H1 (cell line): Measurements from ENCODE around the gene ARSI. TPM values are rescaled to one million over a fixed set of nuclear protein-coding genes. Genes with fewer than 3 reads are reported as not detected.

Experiments used
- CTCF ChIA-PET: fragments of 300-600 bp; sonication (Branson Sonifier 250); formaldehyde crosslinking; loops from one replicate; lab custom pipeline; 2021; ENCODE audit not compliant: partially characterized antibody; lab: Charles Lee
- POLR2A ChIA-PET: fragments of 300-600 bp; sonication (Branson Sonifier 250); formaldehyde crosslinking; loops from one replicate; lab custom pipeline; 2021; ENCODE audit warnings: inconsistent platforms; ENCODE audit not compliant: partially characterized antibody; lab: Charles Lee
- DNase-seq, 2 experiments: peaks; one replicate each; pipeline versions ENCODE4 v3.0.0 to v3.0.0-alpha.2; 2010 to 2022; ENCODE audit warnings: low spot score in 2 of 2, low read depth in 1 of 2, mixed read lengths in 1 of 2
- FAIRE-seq: peaks from 2 replicates; lab custom pipeline; 2011; peaks lifted over from hg19 to GRCh38; lab: Jason Lieb, UNC
- H2AFZ ChIP-seq: 2 replicates; pipeline ENCODE4 v1.8.1; 2012; ENCODE audit warnings: low read length, inconsistent platforms
- H2AK5ac ChIP-seq: 2 replicates; pipeline ENCODE4 v1.6.1; 2013; ENCODE audit warnings: low read depth, low read length
- H2BK120ac ChIP-seq: replicated peaks from 2 replicates; pipeline ENCODE3; 2013; ENCODE audit warnings: low read depth, low read length, inconsistent platforms
- H2BK12ac ChIP-seq: 2 replicates; pipeline ENCODE4 v1.6.1; 2013; ENCODE audit warnings: low read depth, low read length
- H2BK15ac ChIP-seq: 2 replicates; pipeline ENCODE4 v1.6.1; 2013; ENCODE audit warnings: low read length
- H2BK20ac ChIP-seq: 2 replicates; pipeline ENCODE4 v1.6.1; 2013; ENCODE audit warnings: low read length
- H2BK5ac ChIP-seq: 2 replicates; pipeline ENCODE4 v1.6.1; 2013; ENCODE audit warnings: low read depth, low read length
- H3K14ac ChIP-seq: 2 replicates; pipeline ENCODE4 v1.6.1; 2013; ENCODE audit warnings: inconsistent platforms; ENCODE audit not compliant: insufficient read length
- H3K18ac ChIP-seq: 2 replicates; pipeline ENCODE4 v1.6.1; 2013; ENCODE audit warnings: low read length; ENCODE audit errors: extremely low read depth
- H3K23ac ChIP-seq: 2 replicates; pipeline ENCODE4 v1.6.1; 2013; ENCODE audit warnings: inconsistent platforms; ENCODE audit not compliant: insufficient read length
- H3K23me2 ChIP-seq: 2 replicates; pipeline ENCODE4 v1.6.1; 2013; ENCODE audit warnings: low read depth, low read length
- H3K27ac ChIP-seq: 2 replicates; pipeline ENCODE4 v1.6.1; 2011; ENCODE audit warnings: low read depth, low read length, inconsistent platforms
- H3K27me3 ChIP-seq, 4 experiments: replicated peaks in 1 of 4; 1 replicate in 1 of 4; 2 replicates in 3 of 4; pipeline versions ENCODE4 v1.6.1 to v1.8.1; 2011 to 2013; ENCODE audit warnings: low read length in 3 of 4, mild to moderate bottlenecking in 3 of 4, inconsistent platforms in 2 of 4, mixed read lengths in 2 of 4, moderate library complexity in 1 of 4; ENCODE audit not compliant: control insufficient read depth in 3 of 4, insufficient read depth in 3 of 4; ENCODE audit errors: extremely low read depth in 1 of 4
- H3K36me3 ChIP-seq, 4 experiments: 2 replicates each; pipeline versions ENCODE4 v1.6.1 to v1.8.1; 2011 to 2013; ENCODE audit warnings: mild to moderate bottlenecking in 4 of 4, low read length in 3 of 4, moderate library complexity in 2 of 4, control low read depth in 1 of 4, inconsistent platforms in 1 of 4; ENCODE audit not compliant: insufficient read depth in 4 of 4, control insufficient read depth in 2 of 4
- H3K4ac ChIP-seq: replicated peaks from 2 replicates; pipeline ENCODE3; 2013; ENCODE audit warnings: low read length, low read depth, mixed read lengths, inconsistent platforms; ENCODE audit not compliant: insufficient read length
- H3K4me1 ChIP-seq, 4 experiments: replicated peaks in 1 of 4; 1 replicate in 1 of 4; 2 replicates in 3 of 4; pipeline versions ENCODE4 v1.6.1 to v1.8.1; 2011 to 2013; ENCODE audit warnings: low read length in 3 of 4, inconsistent platforms in 2 of 4, mixed read lengths in 1 of 4; ENCODE audit not compliant: insufficient read depth in 4 of 4, control insufficient read depth in 3 of 4
- H3K4me2 ChIP-seq, 2 experiments: 2 replicates each; pipeline versions ENCODE4 v1.6.1 to v1.8.1; 2011 to 2013; ENCODE audit warnings: low read depth in 2 of 2, low read length in 2 of 2, control low read depth in 1 of 2, inconsistent platforms in 1 of 2, mild to moderate bottlenecking in 1 of 2; ENCODE audit not compliant: insufficient read depth in 1 of 2
- H3K4me3 ChIP-seq, 4 experiments: fragments of 200-600, 300-600 bp in 1 of 4; sonication (generic), shearing (Covaris generic), sonication (Bioruptor Twin) in 1 of 4; 2 replicates each; pipeline versions ENCODE4 v1.5.1 to v1.8.1; 2011 to 2016; ENCODE audit warnings: low read length in 4 of 4, low read depth in 3 of 4, control low read depth in 2 of 4, inconsistent platforms in 2 of 4, mild to moderate bottlenecking in 2 of 4, mixed read lengths in 1 of 4, moderate library complexity in 1 of 4; ENCODE audit not compliant: insufficient read depth in 2 of 4; ENCODE audit errors: extremely low read depth in 1 of 4
- H3K56ac ChIP-seq: replicated peaks from 2 replicates; pipeline ENCODE3; 2013; ENCODE audit warnings: low read depth, mild to moderate bottlenecking, mixed read lengths, low read length, inconsistent platforms; ENCODE audit not compliant: insufficient read length
- H3K79me1 ChIP-seq: 2 replicates; pipeline ENCODE4 v1.6.1; 2013; ENCODE audit warnings: low read depth, low read length, control low read depth
- H3K79me2 ChIP-seq, 2 experiments: 2 replicates each; pipeline versions ENCODE4 v1.6.1 to v1.8.1; 2012 to 2013; ENCODE audit warnings: low read length in 2 of 2, mild to moderate bottlenecking in 2 of 2, inconsistent platforms in 1 of 2; ENCODE audit not compliant: insufficient read depth in 2 of 2, control insufficient read depth in 1 of 2
- H3K9ac ChIP-seq, 4 experiments: replicated peaks in 1 of 4; 1 replicate in 1 of 4; 2 replicates in 3 of 4; pipeline versions ENCODE4 v1.6.1 to v1.8.1; 2011 to 2013; ENCODE audit warnings: low read depth in 3 of 4, low read length in 3 of 4, control low read depth in 2 of 4, mild to moderate bottlenecking in 2 of 4, moderate library complexity in 2 of 4, inconsistent platforms in 1 of 4; ENCODE audit errors: extremely low read depth in 1 of 4
- H3K9me3 ChIP-seq, 2 experiments: 2 replicates each; pipeline versions ENCODE4 v1.6.1 to v1.8.1; 2012 to 2013; ENCODE audit warnings: mild to moderate bottlenecking in 2 of 2, moderate library complexity in 2 of 2, control low read depth in 1 of 2, inconsistent platforms in 1 of 2, low read depth in 1 of 2, low read length in 1 of 2, mixed read lengths in 1 of 2; ENCODE audit not compliant: insufficient read depth in 2 of 2
- H4K20me1 ChIP-seq, 2 experiments: replicated peaks in 1 of 2; 2 replicates each; pipeline versions ENCODE3 to v1.8.1; 2011 to 2013; ENCODE audit warnings: inconsistent platforms in 2 of 2, low read length in 2 of 2, mild to moderate bottlenecking in 1 of 2; ENCODE audit not compliant: insufficient read depth in 2 of 2, control insufficient read depth in 1 of 2
- H4K5ac ChIP-seq: 2 replicates; pipeline ENCODE4 v1.6.1; 2013; ENCODE audit warnings: low read length, low read depth, mixed read lengths, inconsistent platforms; ENCODE audit not compliant: insufficient read length
- H4K8ac ChIP-seq: 2 replicates; pipeline ENCODE4 v1.8.0; 2013; ENCODE audit warnings: mild to moderate bottlenecking, moderate library complexity, low read length, inconsistent platforms; ENCODE audit not compliant: insufficient read depth; ENCODE audit errors: extremely low read depth
- H4K91ac ChIP-seq: replicated peaks from 2 replicates; pipeline ENCODE3; 2013; ENCODE audit warnings: low read length, mixed read lengths, inconsistent platforms; ENCODE audit not compliant: insufficient read length
- CHD2 ChIP-seq: IDR thresholded peaks from 2 replicates; pipeline ENCODE4 v1.6.1; 2012; ENCODE audit warnings: low read length, improper control_type of control experiment
- FOSL1 ChIP-seq: IDR thresholded peaks from 2 replicates; pipeline ENCODE4 v1.6.1; 2011; ENCODE audit warnings: mild to moderate bottlenecking, low read depth, low read length, moderate library complexity; ENCODE audit not compliant: insufficient read depth
- KDM1A ChIP-seq: fragments of 200-600, 300-600 bp; sonication (generic); IDR thresholded peaks from 2 replicates; pipeline ENCODE4 v1.7.1; 2016; ENCODE audit warnings: mild to moderate bottlenecking, low read length, borderline replicate concordance
- KDM4A ChIP-seq: IDR thresholded peaks from one replicate; pipeline ENCODE4 v1.7.1; 2012; ENCODE audit warnings: low read depth, mild to moderate bottlenecking, moderate library complexity, low read length, inconsistent platforms; ENCODE audit not compliant: severe bottlenecking
- TEAD4 ChIP-seq: IDR thresholded peaks from 2 replicates; pipeline ENCODE4 v1.6.1; 2012; ENCODE audit warnings: low read depth, low read length, inconsistent platforms, mixed read lengths
- YY1 ChIP-seq: IDR thresholded peaks from 2 replicates; pipeline ENCODE4 v1.6.1; 2011; ENCODE audit warnings: low read depth, mild to moderate bottlenecking, low read length
- whole genome bisulfite sequencing, 2 experiments: shearing (Covaris generic) in 1 of 2; methylation state at CpG; one replicate each; pipeline versions ENCODE4 v1.1.6 to v1.1.7; 2013 to 2015; ENCODE audit warnings: low lambda C conversion rate in 2 of 2, mixed read lengths in 2 of 2, inconsistent platforms in 1 of 2, low coverage in 1 of 2, missing lambda C conversion rate in 1 of 2; ENCODE audit not compliant: insufficient replicate concordance in 2 of 2, insufficient coverage in 1 of 2, insufficient read length in 1 of 2; ENCODE audit errors: extremely low coverage in 1 of 2, missing lambda C conversion rate in 1 of 2; 5-methylcytosine and 5-hydroxymethylcytosine counted together
- polyA plus RNA-seq, 7 experiments: library from polyadenylated mRNA; depleted of rRNA in 3 of 7; stranded (reverse) in 5 of 7; unstranded in 2 of 7; fragments of >200 nt in 5 of 7; fragments of 200-250 nt in 2 of 7; gene quantifications; 1 replicate in 5 of 7; 2 replicates in 1 of 7; 4 replicates in 1 of 7; pipeline versions ENCODE4 v1.2.1 to v1.2.3, GENCODE V29; 2011 to 2013; ENCODE audit warnings: missing spikeins in 2 of 7, mixed read lengths in 2 of 7
- total RNA-seq: library from RNA; stranded (reverse); fragmentation: NEBNext Ultra II Directional; extraction: Animal tissue kit (Norgen Biotek cat#: 25700); gene quantifications from 2 replicates; pipeline ENCODE4 v1.2.1, GENCODE V29; 2021
- TF ChIP-seq, protein P1 (sequence below): IDR thresholded peaks from 2 replicates; pipeline ENCODE4 v1.6.1; 2011; ENCODE audit warnings: low read depth, mild to moderate bottlenecking, low read length; ENCODE audit not compliant: insufficient read depth
- TF ChIP-seq, protein P2 (sequence below): IDR thresholded peaks from 2 replicates; pipeline ENCODE4 v1.6.1; 2011; ENCODE audit warnings: low read length, improper control_type of control experiment

Gene ARSI
- total and polyA plus RNA-seq, 2 of the 8 experiments (the other 6 are each of a cell fraction or from before 2014, with no cell fraction given) = 4.5 to 6.7 TPM

DNA sequence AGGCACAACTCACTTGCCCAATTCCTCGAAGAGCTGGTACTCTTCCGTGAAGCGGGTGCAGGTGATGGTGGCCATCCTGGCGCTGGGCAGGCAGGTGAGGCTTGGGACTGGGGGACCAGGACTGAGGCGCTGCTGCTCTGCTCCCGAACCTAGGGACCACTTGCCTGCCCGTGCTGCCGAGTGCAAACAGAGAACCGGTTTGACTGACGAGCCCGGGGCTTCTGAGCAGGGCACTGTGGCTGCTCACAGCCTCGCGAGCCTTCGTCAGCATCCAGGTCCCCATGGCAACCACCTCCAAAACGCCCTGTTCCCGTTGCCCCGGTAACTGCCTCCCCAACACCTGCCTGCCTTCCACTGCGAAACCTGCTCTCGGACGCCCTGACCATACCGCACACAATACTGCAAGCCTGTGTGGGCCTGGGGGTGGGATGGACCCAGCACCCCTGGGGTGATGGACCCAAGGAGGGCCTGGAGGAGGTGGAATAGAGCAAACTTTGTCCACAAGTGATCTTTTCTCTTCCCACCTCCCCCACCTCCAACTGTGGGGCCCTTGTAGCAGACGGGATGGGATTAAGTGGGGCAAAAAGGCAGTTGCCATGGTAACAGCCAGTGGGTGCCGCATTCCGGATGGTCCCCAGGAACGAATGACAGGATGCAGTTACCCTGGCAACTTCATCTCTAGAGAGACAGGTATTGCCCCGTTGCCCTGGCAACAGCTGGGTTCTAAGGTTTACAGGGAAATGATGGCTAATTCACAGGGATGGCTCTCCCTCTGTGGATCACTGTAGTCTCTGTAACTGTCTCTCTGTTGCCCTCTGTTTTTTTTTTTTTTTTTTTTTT, 12.9 kb downstream of the ARSI start, which contains the start of gene CAMK2A:
Gene CAMK2A, minus strand, starts transcription at position 223 of the 840 bp plus-strand sequence. Its CDS starts 148 bp downstream, at position 75.
- Histone ChIP-seq H2BK15ac (no peak within 1 kb of the TSS), H3K4me3 (no peak within 1 kb of the TSS), H3K18ac (no peak within 1 kb of the TSS), H4K91ac (no peak within 1 kb of the TSS), H3K23ac (no peak within 1 kb of the TSS), H3K23me2 (no peaks in the 10 kb centered on the region; the same call in 1 of the 2 replicates), H3K79me2 (no peaks in the 10 kb centered on the region), H3K4ac (no peak within 1 kb of the TSS), H2AK5ac (no peak within 1 kb of the TSS), H4K8ac (no peak within 1 kb of the TSS), H2BK5ac (no peak within 1 kb of the TSS), H4K20me1 (peaks cover 0 to 5% of the 10 kb centered on the region in 2 experiments), H3K36me3 (no peaks in the 10 kb centered on the region), H3K9ac (no peak within 1 kb of the TSS; a peak in 1 of 7 replicates), H3K4me2 (no peak within 1 kb of the TSS), H3K14ac (no peak within 1 kb of the TSS), H3K4me1 (peaks cover 0 to 4% (median 1%) of the 10 kb centered on the region in 4 experiments; a peak in 4 of 7 replicates), H2BK12ac (no peak within 1 kb of the TSS), H3K27me3 (no peaks in the 10 kb centered on the region; a peak in 1 of 7 replicates), H3K56ac (no peak within 1 kb of the TSS), H2AFZ (no peak within 1 kb of the TSS), H2BK120ac (no peak within 1 kb of the TSS), H3K27ac (no peak within 1 kb of the TSS), H4K5ac (no peak within 1 kb of the TSS), H3K9me3 (no peaks in the 10 kb centered on the region), H3K79me1 (no peaks in the 10 kb centered on the region), H2BK20ac (no peak within 1 kb of the TSS)
- CTCF ChIA-PET = interaction anchor here (0.8 to 1.1 kb wide), 3 partner anchors 34 to 69 kb away, joined by 3 to 5 read pairs (median 4); no protein-coding TSS in a partner anchor
- WGBS, 2 experiments = 74% methylated on average over 26 of the region's 26 CpGs; no CpG with 5 or more reads in 1 of the 2 experiments
- FAIRE-seq (no peak), DNase-seq (peak in 1 of 2 experiments; percentile 68)
- POLR2A ChIA-PET = interaction anchor here (1.3 kb wide), 1 partner anchor 12 kb away, joined by 4 read pairs; no protein-coding TSS in a partner anchor
- TF ChIP-seq CHD2 (peak; percentile 65; the same call in 1 of the 2 replicates), KDM4A (no peak), TEAD4 (0 out of 2 replicates have a peak, but pooled peaks have one; percentile 32), FOSL1 (no peak), KDM1A (0 out of 2 replicates have a peak, but pooled peaks have one; percentile 20), YY1 (no peak)
- TF ChIP-seq, protein P1, sequence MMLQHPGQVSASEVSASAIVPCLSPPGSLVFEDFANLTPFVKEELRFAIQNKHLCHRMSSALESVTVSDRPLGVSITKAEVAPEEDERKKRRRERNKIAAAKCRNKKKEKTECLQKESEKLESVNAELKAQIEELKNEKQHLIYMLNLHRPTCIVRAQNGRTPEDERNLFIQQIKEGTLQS = no peak
- TF ChIP-seq, protein P2, sequence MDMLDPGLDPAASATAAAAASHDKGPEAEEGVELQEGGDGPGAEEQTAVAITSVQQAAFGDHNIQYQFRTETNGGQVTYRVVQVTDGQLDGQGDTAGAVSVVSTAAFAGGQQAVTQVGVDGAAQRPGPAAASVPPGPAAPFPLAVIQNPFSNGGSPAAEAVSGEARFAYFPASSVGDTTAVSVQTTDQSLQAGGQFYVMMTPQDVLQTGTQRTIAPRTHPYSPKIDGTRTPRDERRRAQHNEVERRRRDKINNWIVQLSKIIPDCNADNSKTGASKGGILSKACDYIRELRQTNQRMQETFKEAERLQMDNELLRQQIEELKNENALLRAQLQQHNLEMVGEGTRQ = no peak
